ENCODE data around the gene FBXW12.
"Not testable (repeated sequence)": the region's sequence is repeated elsewhere in the genome, so short reads cannot be mapped to it uniquely, and the experiment has no call there.

FBXW12 gene

DNA sequence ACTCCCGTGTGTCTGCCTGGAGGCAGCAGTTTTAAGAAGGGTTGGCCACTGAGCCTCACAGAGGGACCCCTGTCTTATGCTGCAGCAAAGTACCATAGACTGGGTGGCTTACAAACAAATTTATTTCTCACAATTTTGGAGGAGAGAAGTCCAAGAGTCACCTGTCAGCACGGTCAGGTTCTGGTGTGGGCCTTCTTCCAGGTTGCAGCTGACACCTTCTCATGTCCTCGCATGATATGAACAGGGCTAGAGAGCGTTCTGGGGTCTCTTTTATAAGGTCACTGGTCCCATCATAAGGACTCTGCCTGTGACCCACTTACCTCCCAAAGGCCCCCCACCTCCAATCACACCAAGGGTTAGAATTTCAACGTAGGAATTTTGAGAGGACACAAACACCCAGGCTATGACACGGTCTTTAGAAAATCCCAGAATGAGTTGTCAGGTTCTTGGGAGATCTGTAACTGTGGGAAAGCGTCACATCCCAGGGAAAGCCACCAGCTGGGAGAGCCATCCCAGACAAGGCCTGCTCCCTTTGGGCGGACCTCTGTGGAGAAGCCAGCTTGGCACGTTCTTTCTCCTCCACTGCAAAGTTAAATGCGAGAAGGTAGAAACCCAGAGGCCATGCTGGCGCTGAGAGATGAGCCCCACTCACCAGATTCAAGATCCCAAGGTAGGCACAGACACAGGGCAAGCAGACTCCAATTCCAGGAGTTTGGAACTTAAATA lies at the start of gene FBXW12:
FBXW12 (plus strand) TSS at position 569 of the 726 bp plus-strand sequence. CDS start 549 bp downstream, outside the sequence.
- no peak for DNase-seq (ENCODE audit: low read depth)

DNA sequence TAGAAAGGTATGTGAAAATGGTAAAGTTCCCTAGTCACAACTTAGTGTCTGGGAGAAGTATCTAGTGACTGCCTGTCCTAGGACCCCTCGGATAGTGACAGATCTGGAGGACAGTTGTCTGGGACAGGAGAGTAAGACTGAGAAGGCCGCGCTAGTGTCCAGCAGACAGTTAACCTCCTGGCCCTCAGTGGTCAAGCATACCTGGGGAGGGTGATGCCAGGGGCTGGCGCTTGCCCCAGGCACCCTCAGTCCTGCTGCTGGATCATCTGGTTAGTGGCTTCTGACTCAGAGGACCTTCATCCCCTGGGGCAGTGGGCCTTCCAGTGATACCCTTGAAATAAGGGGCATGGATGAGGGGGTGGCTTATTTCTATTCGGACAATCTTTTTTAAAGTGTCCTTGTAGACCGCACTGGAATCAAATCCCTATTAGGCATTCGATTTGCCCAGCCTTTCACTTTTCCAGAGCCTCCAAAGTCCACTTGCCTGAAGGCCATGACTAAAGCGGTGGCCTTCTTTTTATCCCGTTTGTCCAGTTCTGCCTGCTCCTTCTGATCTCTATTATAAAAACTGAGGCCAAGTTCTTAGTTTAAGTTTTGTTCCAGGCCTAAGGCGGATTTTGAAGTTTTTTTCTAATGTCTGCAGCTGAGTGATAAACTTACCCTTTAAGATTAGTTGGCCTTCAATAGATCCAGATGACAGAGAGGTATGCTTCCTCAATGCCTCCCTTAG lies 40.1 kb upstream of the FBXW12 start:
- not testable (repeated sequence) for DNase-seq (ENCODE audit: low read depth)

DNA sequence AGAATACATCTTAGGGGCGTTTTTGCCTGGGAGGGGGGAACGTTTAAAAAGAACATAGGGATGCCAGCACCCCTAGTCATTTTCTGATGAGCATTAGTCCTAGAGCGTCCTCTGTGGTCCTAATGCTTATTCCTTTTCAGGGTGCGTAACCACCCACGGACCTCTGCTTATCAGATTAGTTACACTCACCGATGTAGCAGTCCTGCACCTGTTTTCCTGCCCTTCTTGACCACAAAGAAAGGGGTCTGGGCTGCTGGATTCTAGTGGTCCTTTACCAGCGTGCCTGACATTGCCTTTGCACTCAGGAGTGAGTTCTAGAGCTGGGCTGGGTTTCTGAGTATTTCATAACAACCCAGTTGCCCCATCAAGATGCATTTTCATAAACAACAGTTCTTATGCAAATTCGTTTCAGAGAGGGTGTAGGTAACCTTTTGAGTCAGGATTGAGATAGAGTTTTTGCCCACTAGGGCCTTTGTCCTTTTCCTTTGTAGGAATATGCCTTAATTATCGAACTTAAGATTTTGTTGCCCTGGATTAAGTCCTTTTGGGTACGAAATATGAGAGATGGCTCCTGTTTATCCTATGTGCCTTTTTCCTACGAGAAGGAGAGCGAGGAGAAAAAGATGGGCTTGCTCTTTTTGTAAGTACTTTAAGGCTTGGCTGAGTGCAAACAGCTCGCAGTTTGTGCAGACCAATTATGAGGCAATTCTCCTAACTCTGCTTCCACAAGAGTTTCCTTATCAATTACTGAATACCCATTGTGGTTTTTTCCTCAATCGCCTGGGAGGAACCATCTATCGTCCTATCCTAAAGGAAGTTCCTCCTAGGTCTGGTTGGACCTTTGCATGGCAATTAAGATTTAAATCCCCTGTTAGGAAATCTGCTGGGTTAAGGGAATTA lies 38.4 kb upstream of the FBXW12 start, which contains the start of gene SPINK8:
SPINK8 (minus strand) TSS at position 316 of the 900 bp plus-strand sequence. CDS start 5,320 bp downstream, outside the sequence.
- DNase-seq (ENCODE audit: low read depth): not testable (repeated sequence)

- no peak for DNase-seq (ENCODE audit: low read depth)
Measured at GRCh38 chr3:48334605-48335004, 37.4 kb upstream of the FBXW12 start.

DNA sequence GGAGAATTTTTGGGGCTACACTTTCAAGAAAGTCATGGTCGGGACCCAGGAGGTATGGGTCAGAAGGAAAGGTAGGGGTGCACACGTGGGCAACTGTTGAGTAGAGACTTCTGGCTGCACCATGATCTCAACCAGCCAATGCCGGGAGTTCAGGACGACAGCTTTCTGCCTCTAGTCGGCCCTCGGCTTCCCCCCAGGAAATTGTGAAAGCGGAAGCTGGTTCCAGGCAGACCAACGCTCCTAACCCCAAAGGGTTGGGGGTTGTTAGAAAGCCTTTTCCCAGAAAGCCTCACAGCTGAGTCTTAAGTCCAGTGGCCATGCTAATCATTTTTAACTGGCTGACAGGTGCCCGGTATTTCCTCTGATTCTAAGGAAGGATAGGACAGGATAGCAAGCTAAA lies 36.7 kb upstream of the FBXW12 start:
- DNase-seq (ENCODE audit: low read depth): not testable (repeated sequence)

DNA sequence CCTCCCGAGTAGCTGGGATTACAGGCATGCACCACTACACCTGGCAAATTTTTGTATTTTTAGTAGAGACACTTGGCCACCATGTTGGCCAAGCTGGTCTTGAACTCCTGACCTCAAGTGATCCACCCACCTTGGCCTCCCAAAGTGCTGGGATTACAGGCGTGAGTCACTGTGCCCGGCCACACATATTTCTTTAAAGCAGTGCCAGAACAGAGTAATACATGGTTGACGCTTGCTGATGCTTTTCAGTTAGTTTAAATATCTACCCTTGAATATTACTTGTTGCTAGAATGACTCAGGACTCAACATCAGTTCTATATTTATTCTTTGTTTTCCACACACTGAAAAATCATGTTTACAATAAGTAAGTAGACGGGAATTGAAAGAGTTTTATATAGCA lies 34.5 kb upstream of the FBXW12 start:
- DNase-seq (ENCODE audit: low read depth): not testable (repeated sequence)

DNA sequence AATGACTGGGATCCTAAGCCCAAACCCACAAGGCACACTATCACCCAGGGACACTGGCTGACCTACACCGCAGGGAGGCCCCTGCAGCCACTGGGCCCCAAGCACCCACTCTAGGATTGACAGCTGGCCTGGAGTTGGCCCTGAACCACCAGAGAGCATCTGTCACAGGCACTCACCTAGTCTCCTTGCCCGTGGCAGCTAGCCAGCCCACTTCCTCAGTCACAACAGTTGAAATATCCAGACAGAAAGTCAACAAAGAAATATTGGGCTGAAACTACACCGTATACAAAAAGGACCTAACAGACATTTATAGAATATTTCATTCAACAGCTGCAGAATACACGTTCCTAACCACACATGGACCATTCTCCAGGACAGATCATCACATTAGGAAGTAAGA lies 33.4 kb upstream of the FBXW12 start:
- no peak for DNase-seq (ENCODE audit: low read depth)

DNA sequence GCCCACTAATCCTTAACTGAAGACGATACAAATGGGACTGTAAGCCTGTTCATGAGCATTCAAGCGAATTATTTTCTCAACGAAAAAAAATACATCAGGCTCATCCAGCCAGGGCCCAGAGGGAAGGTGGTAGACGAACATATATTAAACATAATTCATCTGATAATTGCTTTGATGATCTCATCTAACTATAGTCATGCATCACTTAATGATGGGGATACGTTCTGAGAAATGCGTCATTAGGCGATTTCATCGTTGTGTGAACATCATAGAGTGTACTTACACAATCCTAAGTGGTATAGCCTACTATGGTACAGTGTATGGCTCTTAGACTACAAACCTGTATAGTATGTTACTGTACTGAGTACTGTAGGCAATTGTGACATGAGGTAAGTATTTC lies 28.6 kb upstream of the FBXW12 start:
- no peak for DNase-seq (ENCODE audit: low read depth)

- DNase-seq (ENCODE audit: low read depth): no peak
Measured at GRCh38 chr3:48344867-48345507, 27.0 kb upstream of the FBXW12 start.

GRCh38 chr3:48345946-48346572 lies 26.0 kb upstream of the FBXW12 start:
- no peak for DNase-seq (ENCODE audit: low read depth)

GRCh38 chr3:48347500-48347899 lies 24.5 kb upstream of the FBXW12 start:
- no peak for DNase-seq (ENCODE audit: low read depth)

DNA sequence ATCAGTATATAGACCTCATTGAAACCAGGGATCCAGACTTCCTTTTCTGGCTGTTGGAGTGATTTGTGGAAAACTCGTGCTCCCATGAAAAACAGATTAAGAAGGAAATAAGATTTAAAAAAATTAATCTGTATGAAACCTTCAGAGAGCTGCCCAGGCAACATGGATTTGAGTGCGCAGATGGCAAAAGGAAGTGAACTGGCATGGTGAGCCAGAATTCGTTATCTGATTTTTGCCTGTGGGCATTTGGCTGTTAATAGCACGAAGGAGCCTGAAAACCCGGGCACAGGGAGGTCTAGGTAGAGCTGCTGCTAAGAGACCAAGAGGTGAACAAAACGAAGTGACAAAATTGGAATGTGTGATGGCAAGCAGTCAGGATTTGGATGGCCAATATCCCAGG lies 19.5 kb upstream of the FBXW12 start:
- no peak for DNase-seq (ENCODE audit: low read depth)

DNA sequence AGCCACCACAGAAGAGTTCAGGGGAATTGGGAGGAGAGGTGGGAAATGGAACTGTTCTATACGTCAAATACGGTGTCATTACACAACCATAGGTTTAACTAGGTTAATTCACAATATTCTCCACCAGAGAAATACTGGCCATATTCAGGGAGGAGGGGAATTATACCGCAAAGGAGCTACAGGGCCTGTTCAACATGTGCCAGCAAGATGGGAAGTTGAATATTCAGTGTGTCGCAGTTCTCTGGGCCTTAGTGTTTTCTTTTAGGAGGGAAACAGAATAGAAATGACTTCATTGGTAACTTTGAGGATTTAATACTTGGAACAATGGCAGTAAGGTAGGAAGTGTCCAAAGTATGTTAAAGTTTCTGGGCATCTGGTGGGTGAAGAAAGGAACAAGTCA lies 18.0 kb upstream of the FBXW12 start:
- DNase-seq (ENCODE audit: low read depth): no peak

- DNase-seq (ENCODE audit: low read depth): no peak
Measured at GRCh38 chr3:48356419-48356818, 15.6 kb upstream of the FBXW12 start.

DNA sequence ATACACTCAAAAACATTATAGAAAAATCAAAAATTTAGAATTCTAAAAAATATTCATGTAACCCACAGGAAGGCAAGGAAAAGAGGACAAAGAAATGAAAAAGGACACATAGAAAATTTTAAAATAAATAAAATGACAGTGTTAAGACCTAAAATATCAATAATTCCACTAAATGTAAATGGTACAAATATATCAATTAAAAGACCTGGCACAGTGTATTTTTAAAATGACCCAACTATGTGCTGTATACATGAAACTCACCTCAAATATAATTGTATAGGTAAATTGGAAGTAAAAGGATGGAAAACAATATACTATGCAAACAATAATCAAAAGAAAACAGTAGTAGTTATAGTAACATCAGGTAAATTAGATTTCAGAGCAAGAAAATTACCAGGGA lies 10.1 kb upstream of the FBXW12 start:
- no peak for DNase-seq (ENCODE audit: low read depth)

DNA sequence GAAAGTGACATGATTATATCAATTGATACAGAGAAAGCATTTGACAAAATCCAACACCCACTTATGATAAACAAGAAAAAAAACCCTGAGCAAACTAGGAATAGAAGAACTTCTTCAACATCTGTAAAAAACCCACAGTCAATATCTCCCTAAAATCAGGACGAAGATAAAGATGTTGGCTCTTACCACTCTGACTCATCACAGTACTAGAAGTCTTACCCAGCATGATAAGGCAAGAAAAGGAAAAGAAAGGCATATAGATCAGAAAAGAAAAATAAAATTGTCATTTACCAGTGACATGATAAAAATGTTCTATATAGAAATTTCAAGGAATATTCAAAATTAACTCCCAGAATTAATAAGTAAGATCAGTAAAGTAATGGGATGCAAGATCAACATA lies 7.2 kb upstream of the FBXW12 start:
- DNase-seq (ENCODE audit: low read depth): no peak

GRCh38 chr3:48367201-48367600 lies 4.8 kb upstream of the FBXW12 start:
- no peak for DNase-seq (ENCODE audit: low read depth)

DNA sequence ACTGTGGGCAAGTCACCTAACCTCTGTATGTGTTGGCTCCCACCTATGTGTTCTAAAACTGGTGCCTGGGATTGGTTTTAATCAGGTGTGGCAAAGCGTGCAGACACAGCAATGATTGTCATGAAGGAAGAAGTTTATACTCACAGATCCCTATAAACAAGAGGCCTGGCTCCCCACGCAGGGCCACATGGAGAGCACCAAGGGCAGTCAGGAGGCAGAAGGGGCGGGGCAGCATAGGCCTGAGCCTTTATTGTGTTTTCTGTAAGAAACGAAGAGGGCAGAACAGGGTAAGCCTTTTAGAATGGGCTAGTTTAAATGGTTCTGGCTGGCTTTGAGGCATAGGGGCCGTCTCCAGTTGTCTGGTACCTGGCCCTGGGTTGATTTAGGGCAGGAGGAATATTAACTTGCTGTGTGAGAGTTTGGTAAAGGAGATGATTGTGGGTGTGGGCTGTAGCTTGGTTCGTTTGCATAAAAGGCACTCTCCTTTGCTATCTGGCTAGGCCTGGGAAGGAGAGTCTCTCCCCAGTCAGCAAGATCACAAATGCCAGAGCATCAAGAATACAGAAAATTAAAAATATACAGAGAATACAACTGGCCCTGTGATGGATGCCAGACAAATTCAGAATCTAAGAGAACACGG lies 2.2 kb upstream of the FBXW12 start:
- no peak for DNase-seq (ENCODE audit: low read depth)

GRCh38 chr3:48370333-48370713 lies 1.7 kb upstream of the FBXW12 start:
- no peak for DNase-seq (ENCODE audit: low read depth)

- no peak for DNase-seq (ENCODE audit: low read depth)
Measured at GRCh38 chr3:48372377-48372770, 355 bp downstream of the FBXW12 start.

DNA sequence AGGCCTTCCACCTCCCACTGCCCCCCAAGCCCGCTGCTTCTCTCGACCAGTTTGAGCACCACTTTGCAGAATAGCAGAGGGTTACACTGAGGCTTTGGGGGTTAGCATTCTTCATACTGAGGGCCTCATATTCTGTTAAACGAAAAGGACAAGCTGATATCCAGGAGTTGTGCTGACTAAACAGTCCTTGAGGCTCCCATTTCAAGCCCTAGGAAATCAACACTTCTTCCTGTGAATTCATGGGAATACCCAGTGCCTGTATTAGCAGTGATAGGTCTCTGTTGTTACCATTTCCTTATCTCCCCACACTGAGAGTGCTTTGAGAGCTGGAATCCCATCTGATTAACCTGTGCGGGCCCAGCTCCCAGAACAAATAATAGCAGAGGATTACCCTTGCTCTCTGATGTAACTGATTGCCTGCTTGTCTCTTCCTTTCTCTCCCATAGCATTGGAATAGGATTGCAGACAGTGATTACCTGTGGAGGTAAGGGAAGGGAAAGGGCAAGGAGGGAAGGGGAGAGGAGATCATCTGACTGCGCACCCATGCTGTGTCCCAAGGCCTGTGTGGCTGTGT lies 930 bp downstream of the FBXW12 start:
- no peak for DNase-seq (ENCODE audit: low read depth)
